Thyroid gland (tissue), 4 donors: ENCODE measurements around the gene FEN1. TPM values are rescaled to one million over a fixed set of nuclear protein-coding genes. Genes with fewer than 3 reads are reported as not detected.

Experiments used
- DNase-seq, 2 donors: peaks; one replicate each; pipeline ENCODE4 v3.0.0-alpha.2; 2019
- H3K27ac ChIP-seq, 3 donors: fragments of 200-600 bp; sonication (generic); 1 replicate in 2 of 3; 2 replicates in 1 of 3; pipeline ENCODE4 v1.5.1; 2016 to 2019; ENCODE audit warnings: mild to moderate bottlenecking in 1 of 3, moderate library complexity in 1 of 3
- H3K27me3 ChIP-seq: fragments of 200-600 bp; sonication (generic); one replicate; pipeline ENCODE4 v1.5.1; 2019
- H3K36me3 ChIP-seq, 2 donors: fragments of 200-600 bp; sonication (generic); one replicate each; pipeline ENCODE4 v1.5.1; 2016 to 2019
- H3K4me1 ChIP-seq, 2 donors: fragments of 200-600 bp; sonication (generic); one replicate each; pipeline ENCODE4 v1.5.1; 2017 to 2019
- H3K4me3 ChIP-seq, 3 donors: fragments of 200-600 bp; sonication (generic); replicated peaks in 1 of 3; 1 replicate in 2 of 3; 2 replicates in 1 of 3; pipeline ENCODE4 v1.5.1; 2016; ENCODE audit warnings: mild to moderate bottlenecking in 1 of 3
- H3K9me3 ChIP-seq: fragments of 200-600 bp; sonication (generic); one replicate; pipeline ENCODE4 v1.5.1; 2017
- CTCF ChIP-seq, 6 experiments: fragments of 200-600 bp in 3 of 6; fragments of 450-650 bp in 3 of 6; sonication (generic) in 3 of 6; IDR thresholded peaks; one replicate each; pipeline ENCODE4 v1.5.1; 2016 to 2019; ENCODE audit warnings: antibody characterized with exemption in 6 of 6, mild to moderate bottlenecking in 2 of 6, inconsistent platforms in 1 of 6, moderate library complexity in 1 of 6
- POLR2A ChIP-seq, 2 donors: fragments of 450-650 bp; IDR thresholded peaks; one replicate each; pipeline ENCODE4 v1.6.1; 2017; ENCODE audit warnings: antibody characterized with exemption in 2 of 2, mild to moderate bottlenecking in 2 of 2, moderate library complexity in 1 of 2
- WGBS, 2 donors: methylation state at CpG; one replicate each; pipeline ENCODE4 v1.1.5; 2017; 5-methylcytosine and 5-hydroxymethylcytosine counted together
- intact Hi-C: fragments of 100-400 bp; cut with DNase I; formaldehyde crosslinking; loops from one replicate; pipeline ENCODE4 v1.15.1; 2023
- total RNA-seq, 4 donors: library from RNA; depleted of rRNA; stranded (reverse); fragments of >200 nt; gene quantifications; one replicate each; pipeline ENCODE4 v1.2.3, GENCODE V29; 2016

Gene FEN1
- total RNA-seq, 4 donors from 2014 or later = 4.1 to 6.3 (median 5.2) TPM

GRCh38 chr11:61771195-61771894, 21.4 kb upstream of the FEN1 start:
- H3K27ac ChIP-seq = no peak overlapping the region
- no peak overlapping the region for H3K4me3 ChIP-seq
- no peaks in the 10 kb centered on the region for H3K36me3 ChIP-seq
- H3K27me3 ChIP-seq = no peaks in the 10 kb centered on the region
- 88 to 90% methylated on average over 15 of the region's 15 CpGs for WGBS, 2 donors
- intact Hi-C loops = no loop called here
- TF ChIP-seq POLR2A (IDR thresholded peaks at IDR 0.05) (no peak), CTCF (IDR thresholded peaks at IDR 0.05) (no peak)
- no peak for DNase-seq
- no peaks in the 10 kb centered on the region for H3K9me3 ChIP-seq
- peaks cover 0 to 5% of the 10 kb centered on the region in 2 donors for H3K4me1 ChIP-seq

GRCh38 chr11:61771985-61772455, 20.7 kb upstream of the FEN1 start:
- no peak overlapping the region for H3K4me3 ChIP-seq
- H3K9me3 ChIP-seq = no peaks in the 10 kb centered on the region
- intact Hi-C loops = no loop called here
- no peak overlapping the region for H3K27ac ChIP-seq
- TF ChIP-seq CTCF (IDR thresholded peaks at IDR 0.05) (no peak), POLR2A (IDR thresholded peaks at IDR 0.05) (no peak)
- no peaks in the 10 kb centered on the region for H3K27me3 ChIP-seq
- WGBS, 2 donors = 41 to 52% methylated on average over 5 to 7 of the region's 7 CpGs
- DNase-seq = no peak
- H3K36me3 ChIP-seq = no peaks in the 10 kb centered on the region
- H3K4me1 ChIP-seq = peaks cover under 1 to 5% of the 10 kb centered on the region in 2 donors

DNA sequence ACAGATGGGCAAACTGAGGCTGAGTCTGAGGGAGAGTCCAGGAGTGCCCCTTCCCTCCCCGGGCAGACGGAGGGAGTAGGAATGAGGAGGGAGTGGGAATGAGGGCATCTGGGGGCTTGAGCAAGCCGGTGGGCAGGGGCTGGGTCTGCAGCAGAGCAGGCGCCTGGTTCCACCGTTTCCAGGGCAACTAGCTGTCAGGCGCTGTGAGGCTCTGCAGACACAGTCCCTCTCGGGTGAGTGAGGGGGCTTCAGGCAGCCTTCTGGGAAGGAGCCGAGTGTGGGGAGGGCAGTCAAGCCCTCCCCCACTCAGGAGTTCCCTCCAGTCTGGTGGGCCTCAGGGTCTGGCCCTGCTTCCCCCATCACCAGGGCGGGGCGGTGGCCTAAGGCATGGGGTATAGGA, 19.4 kb upstream of the FEN1 start:
- DNase-seq = no peak
- Histone ChIP-seq H3K4me1 (peaks cover 7 to 14% of the 10 kb centered on the region in 2 donors), H3K36me3 (no peaks in the 10 kb centered on the region), H3K27me3 (no peaks in the 10 kb centered on the region), H3K9me3 (no peaks in the 10 kb centered on the region), H3K4me3 (no peak overlapping the region), H3K27ac (no peak overlapping the region)
- intact Hi-C loops = no loop called here
- TF ChIP-seq POLR2A (IDR thresholded peaks at IDR 0.05) (no peak), CTCF (IDR thresholded peaks at IDR 0.05) (no peak)
- WGBS, 2 donors = 65 to 77% methylated on average over 8 to 10 of the region's 10 CpGs

DNA sequence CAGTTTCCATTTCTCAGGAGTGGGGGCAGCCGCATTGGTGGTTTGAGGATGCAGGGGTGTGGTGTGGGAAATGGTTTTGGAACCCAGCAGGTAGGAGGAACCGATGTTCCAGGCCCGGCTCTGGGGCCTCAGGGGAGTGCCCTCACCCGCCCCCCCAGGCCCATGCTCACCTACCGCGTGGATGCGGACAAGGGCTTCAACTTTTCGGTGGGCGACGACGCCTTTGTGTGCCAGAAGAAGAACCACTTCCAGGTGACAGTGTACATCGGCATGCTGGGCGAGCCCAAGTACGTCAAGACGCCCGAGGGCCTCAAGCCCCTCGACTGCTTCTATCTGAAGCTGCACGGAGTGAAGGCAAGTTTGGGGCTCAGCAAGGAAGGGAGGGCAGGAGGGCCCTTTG, 18.9 kb upstream of the FEN1 start:
- Histone ChIP-seq H3K4me1 (peaks cover 7 to 14% of the 10 kb centered on the region in 2 donors), H3K4me3 (no peak overlapping the region), H3K36me3 (no peaks in the 10 kb centered on the region), H3K27me3 (no peaks in the 10 kb centered on the region), H3K9me3 (no peaks in the 10 kb centered on the region), H3K27ac (no peak overlapping the region)
- WGBS, 2 donors = 87 to 93% methylated on average over 15 to 16 of the region's 18 CpGs
- no peak for TF ChIP-seq CTCF (IDR thresholded peaks at IDR 0.05)
- TF ChIP-seq POLR2A (IDR thresholded peaks at IDR 0.05) = no peak
- intact Hi-C loops = no loop called here
- DNase-seq = no peak

DNA sequence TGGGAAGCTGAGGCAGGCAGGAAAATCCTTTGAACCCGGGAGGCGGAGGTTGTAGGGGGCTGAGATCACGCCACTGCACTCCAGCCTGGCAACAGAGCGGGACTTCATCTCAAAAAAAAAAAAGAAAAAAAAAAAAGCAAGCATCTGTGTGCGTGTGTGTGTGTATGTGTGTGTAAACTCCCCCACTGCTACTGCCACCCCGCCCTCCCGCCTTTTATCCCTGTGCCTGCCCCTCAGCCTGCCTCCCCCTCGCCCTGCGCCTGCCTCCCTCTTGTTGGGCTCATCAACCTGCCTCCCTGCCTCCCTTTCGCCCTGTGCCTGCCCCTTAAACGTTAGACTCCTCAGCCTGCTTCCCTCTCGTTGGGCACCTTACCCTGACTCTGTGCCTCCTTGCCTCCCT, 18.3 kb upstream of the FEN1 start:
- H3K27ac ChIP-seq = no peak overlapping the region
- no peak for DNase-seq
- no peak for TF ChIP-seq POLR2A (IDR thresholded peaks at IDR 0.05)
- no peak for TF ChIP-seq CTCF (IDR thresholded peaks at IDR 0.05)
- no peaks in the 10 kb centered on the region for H3K36me3 ChIP-seq
- H3K4me3 ChIP-seq = no peak overlapping the region
- intact Hi-C loops = no loop called here
- 85 to 89% methylated on average over 12 of the region's 12 CpGs for WGBS, 2 donors
- no peaks in the 10 kb centered on the region for H3K27me3 ChIP-seq
- H3K4me1 ChIP-seq = peaks cover 7 to 14% of the 10 kb centered on the region in 2 donors
- no peaks in the 10 kb centered on the region for H3K9me3 ChIP-seq
